ENCODE measurements around the gene DCST2. TPM values are rescaled to one million over a fixed set of nuclear protein-coding genes. Genes with fewer than 3 reads are reported as not detected.

The DCST2 gene
- total RNA-seq, 4 donors from 2014 or later, result not detected

- in situ Hi-C loops (cut with MboI; ENCODE audit: low sequenced_read_pairs in 4 of 4), result no loop called here
- Histone ChIP-seq H3K36me3 (no peaks in the 10 kb centered on the region), H3K27me3 (no peaks in the 10 kb centered on the region), H3K9me3 (no peaks in the 10 kb centered on the region), H3K4me3 (peak overlapping the region; percentile 83 to 99 (median 94)), H3K4me1 (peaks cover 29 to 47% of the 10 kb centered on the region in 2 donors), H3K27ac (peak overlapping the region; percentile 95 to 99 (median 98))
- intact Hi-C loops (cut with DNase I; ENCODE audit: low total_unique reads), result loop anchor here (2.0 to 10.0 kb wide), 7 partner anchors 19 to 1493 kb away; partner anchors contain the start of genes FLAD1, PMVK, SLC50A1 and UBE2Q1
- ATAC-seq (no peak), DNase-seq (no peak)
- TF ChIP-seq CTCF (IDR thresholded peaks at IDR 0.05 in 4 of 5, conservative IDR thresholded peaks at IDR 0.05 in 1 of 5) (no peak), POLR2A (IDR thresholded peaks at IDR 0.05) (no peak)
Observed at GRCh38 chr1:155001425-155001674, 32.2 kb downstream of the DCST2 start.

- Histone ChIP-seq H3K27me3 (no peaks in the 10 kb centered on the region), H3K27ac (peak overlapping the region; percentile 95 to 99 (median 98)), H3K4me1 (peaks cover 24 to 42% of the 10 kb centered on the region in 2 donors), H3K36me3 (no peaks in the 10 kb centered on the region), H3K4me3 (peak overlapping the region; percentile 83 to 99 (median 94)), H3K9me3 (no peaks in the 10 kb centered on the region)
- ATAC-seq (peak; percentile 25 to 32), DNase-seq (peak; percentile 88 to 97)
- intact Hi-C loops (cut with DNase I; ENCODE audit: low total_unique reads), result loop anchor here (1.0 to 10.0 kb wide), 8 partner anchors 18 to 1494 kb away; partner anchors contain the start of genes CKS1B, FLAD1, PMVK and SLC50A1
- peak in 4 of 5 experiments; percentile 3 to 52 (median 36) for TF ChIP-seq CTCF (IDR thresholded peaks at IDR 0.05 in 4 of 5, conservative IDR thresholded peaks at IDR 0.05 in 1 of 5)
- TF ChIP-seq POLR2A (IDR thresholded peaks at IDR 0.05), result peak; percentile 90 to 92
- in situ Hi-C loops (cut with MboI; ENCODE audit: low sequenced_read_pairs in 4 of 4), result no loop called here
Observed at GRCh38 chr1:155000726-155001424, 32.7 kb downstream of the DCST2 start.

- intact Hi-C loops (cut with DNase I; ENCODE audit: low total_unique reads) (loop anchor here (1.0 to 10.0 kb wide), 8 partner anchors 18 to 1494 kb away; partner anchors contain the start of genes CKS1B, FLAD1, PMVK and SLC50A1), in situ Hi-C loops (cut with MboI; ENCODE audit: low sequenced_read_pairs in 4 of 4) (no loop called here)
- ATAC-seq, result no peak
- Histone ChIP-seq H3K4me1 (peaks cover 20 to 37% of the 10 kb centered on the region in 2 donors), H3K27ac (peak overlapping the region; percentile 95 to 99 (median 98)), H3K4me3 (peak overlapping the region; percentile 83 to 99 (median 94)), H3K36me3 (no peaks in the 10 kb centered on the region), H3K9me3 (no peaks in the 10 kb centered on the region), H3K27me3 (no peaks in the 10 kb centered on the region)
- no peak for TF ChIP-seq POLR2A (IDR thresholded peaks at IDR 0.05)
- no peak for TF ChIP-seq CTCF (IDR thresholded peaks at IDR 0.05 in 4 of 5, conservative IDR thresholded peaks at IDR 0.05 in 1 of 5)
- DNase-seq, result no peak
Observed at GRCh38 chr1:155000411-155000725, 33.2 kb downstream of the DCST2 start.

- intact Hi-C loops (cut with DNase I; ENCODE audit: low total_unique reads), result loop anchor here (1.0 to 10.0 kb wide), 9 partner anchors 17 to 1495 kb away; partner anchors contain the start of genes CKS1B, FLAD1, PMVK and SLC50A1
- H3K4me1 ChIP-seq, result peaks cover 18 to 31% of the 10 kb centered on the region in 2 donors
- in situ Hi-C loops (cut with MboI; ENCODE audit: low sequenced_read_pairs in 4 of 4), result loop anchor here in 1 of 4 donors (5.0 kb wide), 1 partner anchor 37 kb away; the partner anchor contains the start of gene PYGO2
- TF ChIP-seq POLR2A (IDR thresholded peaks at IDR 0.05), result peak in 1 of 2 donors; percentile 1
- TF ChIP-seq CTCF (IDR thresholded peaks at IDR 0.05 in 4 of 5, conservative IDR thresholded peaks at IDR 0.05 in 1 of 5), result no peak
- H3K27ac ChIP-seq, result peak overlapping the region; percentile 95 to 99 (median 98)
- H3K9me3 ChIP-seq, result no peaks in the 10 kb centered on the region
- H3K27me3 ChIP-seq, result no peaks in the 10 kb centered on the region
- no peak for ATAC-seq
- H3K4me3 ChIP-seq, result peak overlapping the region; percentile 83 to 99 (median 94)
- no peaks in the 10 kb centered on the region for H3K36me3 ChIP-seq
- DNase-seq, result peak in 1 of 2 donors; percentile 60
Observed at GRCh38 chr1:154999571-155000410, 33.8 kb downstream of the DCST2 start.
